ENCODE measurements around the gene SLC25A47.

The SLC25A47 gene

DNA sequence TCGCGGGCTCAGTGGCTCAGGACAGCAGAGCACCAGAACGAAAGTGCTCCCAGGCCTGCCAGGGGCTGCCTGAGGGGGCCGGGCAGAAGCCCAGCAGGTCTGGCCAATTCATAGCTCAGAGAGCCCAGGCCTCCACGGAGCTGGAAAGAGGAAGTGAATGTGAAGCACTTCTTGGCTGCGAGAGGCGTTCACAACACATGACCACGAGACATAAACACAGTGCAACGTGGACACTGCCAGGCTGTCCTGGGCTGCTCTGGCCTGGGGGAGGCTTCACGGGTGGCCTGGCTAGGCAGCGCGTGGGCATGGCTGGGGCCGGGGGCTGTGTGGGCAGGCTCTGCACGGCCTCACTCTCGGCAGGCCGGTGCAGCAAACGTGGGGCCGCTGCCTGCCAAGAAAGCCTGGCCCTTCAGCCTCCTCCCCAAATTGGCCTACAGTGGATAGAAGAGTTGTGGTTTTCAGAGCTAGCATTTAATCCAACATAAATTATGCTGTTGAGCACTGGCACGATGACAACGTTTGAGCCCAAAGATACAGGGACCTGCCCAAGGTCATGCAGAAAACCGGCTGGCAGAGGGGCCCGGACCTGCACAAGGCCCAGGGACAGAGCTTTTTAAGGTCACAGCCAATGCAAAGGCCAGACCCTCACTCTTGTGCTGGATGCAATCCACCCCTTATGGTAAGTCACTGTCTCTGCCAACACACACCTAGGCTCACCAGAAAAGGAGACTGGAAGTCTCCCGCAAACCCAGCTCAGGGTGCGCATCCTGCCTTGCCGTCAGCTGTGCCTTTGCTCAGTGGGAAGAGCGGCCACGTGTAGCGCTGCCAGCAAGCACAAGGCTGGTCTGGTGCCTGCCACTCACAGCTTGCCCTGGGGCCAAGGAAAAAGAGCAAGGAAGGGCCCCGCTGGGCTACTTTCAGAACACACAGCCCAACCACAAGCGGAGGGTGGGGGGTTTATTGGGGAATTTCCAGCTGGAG is 25.5 kb upstream of the SLC25A47 start:
- no peak for TF ChIP-seq EZH2 (IDR thresholded peaks at IDR 0.05; ENCODE audit: borderline replicate concordance, low read length)
- Histone ChIP-seq H3K9me2 (ENCODE audit: low read depth, low read length) (no peaks in the 10 kb centered on the region), H3K4me3 (ENCODE audit: low read depth, low read length, poor library complexity, severe bottlenecking) (no peak overlapping the region), H3K9ac (ENCODE audit: low read length) (no peak overlapping the region; the same call in 1 of the 2 replicates), H4K20me1 (ENCODE audit: insufficient read depth, low read length) (no peaks in the 10 kb centered on the region), H3K27ac (ENCODE audit: low read depth, low read length, poor library complexity, severe bottlenecking) (no peak overlapping the region), H3F3A (ENCODE audit: insufficient read depth, low read length) (no peaks in the 10 kb centered on the region), H3K79me2 (ENCODE audit: insufficient read depth, low read length) (no peaks in the 10 kb centered on the region), H3K36me3 (ENCODE audit: insufficient read depth, low read length) (no peaks in the 10 kb centered on the region), H2AFZ (ENCODE audit: low read length) (no peak overlapping the region), H3K9me3 (ENCODE audit: low read length) (no peaks in the 10 kb centered on the region), H3K4me1 (ENCODE audit: insufficient read depth, low read length, severe bottlenecking) (peaks cover 14% of the 10 kb centered on the region), H3K27me3 (ENCODE audit: insufficient read depth, low read length) (peaks cover 5% of the 10 kb centered on the region; the same call in 1 of the 2 replicates), H3K4me2 (ENCODE audit: low read length) (peak overlapping the region; percentile 28; the same call in 1 of the 2 replicates)

DNA sequence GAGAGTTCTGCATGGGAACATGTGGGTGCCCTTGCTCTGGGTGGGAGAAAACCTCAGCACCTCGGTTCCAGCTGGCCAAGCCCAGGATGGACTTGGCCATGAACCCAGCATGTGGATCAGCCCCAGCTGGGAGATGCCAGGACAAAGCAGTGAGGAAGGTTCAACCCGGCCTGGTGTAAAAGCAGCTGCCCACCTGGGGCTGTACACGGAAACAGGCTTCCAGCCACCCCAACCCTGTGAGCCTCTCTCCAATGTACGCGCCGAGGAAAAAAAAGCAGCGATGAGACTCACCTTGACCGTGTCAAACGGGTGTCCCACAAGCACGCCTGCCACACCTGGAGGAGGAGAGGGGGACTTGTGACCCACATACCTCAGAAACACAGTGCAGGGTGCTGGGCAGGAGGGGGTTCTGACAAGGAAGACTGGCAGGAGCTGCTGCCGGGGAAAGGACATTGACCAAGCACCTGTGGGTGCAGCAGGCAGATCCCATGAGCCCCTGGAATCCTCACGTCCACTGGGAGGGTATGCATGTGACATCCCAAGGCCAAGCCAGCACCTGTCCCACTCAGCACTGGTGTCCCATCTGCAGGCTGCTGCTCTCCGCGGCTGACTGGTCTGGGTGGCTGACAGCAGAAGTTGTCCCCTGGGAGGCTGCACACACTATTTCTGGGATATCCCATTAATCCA is 24.4 kb upstream of the SLC25A47 start:
- Histone ChIP-seq H4K20me1 (ENCODE audit: insufficient read depth, low read length) (no peaks in the 10 kb centered on the region), H2AFZ (ENCODE audit: low read length) (no peak overlapping the region), H3F3A (ENCODE audit: insufficient read depth, low read length) (no peaks in the 10 kb centered on the region), H3K79me2 (ENCODE audit: insufficient read depth, low read length) (no peaks in the 10 kb centered on the region), H3K27ac (ENCODE audit: low read depth, low read length, poor library complexity, severe bottlenecking) (no peak overlapping the region), H3K4me1 (ENCODE audit: insufficient read depth, low read length, severe bottlenecking) (peaks cover 14% of the 10 kb centered on the region), H3K27me3 (ENCODE audit: insufficient read depth, low read length) (peaks cover 5% of the 10 kb centered on the region; the same call in 1 of the 2 replicates), H3K4me3 (ENCODE audit: low read depth, low read length, poor library complexity, severe bottlenecking) (no peak overlapping the region), H3K9me2 (ENCODE audit: low read depth, low read length) (no peaks in the 10 kb centered on the region), H3K4me2 (ENCODE audit: low read length) (no peak overlapping the region), H3K9ac (ENCODE audit: low read length) (no peak overlapping the region), H3K36me3 (ENCODE audit: insufficient read depth, low read length) (no peaks in the 10 kb centered on the region), H3K9me3 (ENCODE audit: low read length) (no peaks in the 10 kb centered on the region)
- TF ChIP-seq, protein P1, sequence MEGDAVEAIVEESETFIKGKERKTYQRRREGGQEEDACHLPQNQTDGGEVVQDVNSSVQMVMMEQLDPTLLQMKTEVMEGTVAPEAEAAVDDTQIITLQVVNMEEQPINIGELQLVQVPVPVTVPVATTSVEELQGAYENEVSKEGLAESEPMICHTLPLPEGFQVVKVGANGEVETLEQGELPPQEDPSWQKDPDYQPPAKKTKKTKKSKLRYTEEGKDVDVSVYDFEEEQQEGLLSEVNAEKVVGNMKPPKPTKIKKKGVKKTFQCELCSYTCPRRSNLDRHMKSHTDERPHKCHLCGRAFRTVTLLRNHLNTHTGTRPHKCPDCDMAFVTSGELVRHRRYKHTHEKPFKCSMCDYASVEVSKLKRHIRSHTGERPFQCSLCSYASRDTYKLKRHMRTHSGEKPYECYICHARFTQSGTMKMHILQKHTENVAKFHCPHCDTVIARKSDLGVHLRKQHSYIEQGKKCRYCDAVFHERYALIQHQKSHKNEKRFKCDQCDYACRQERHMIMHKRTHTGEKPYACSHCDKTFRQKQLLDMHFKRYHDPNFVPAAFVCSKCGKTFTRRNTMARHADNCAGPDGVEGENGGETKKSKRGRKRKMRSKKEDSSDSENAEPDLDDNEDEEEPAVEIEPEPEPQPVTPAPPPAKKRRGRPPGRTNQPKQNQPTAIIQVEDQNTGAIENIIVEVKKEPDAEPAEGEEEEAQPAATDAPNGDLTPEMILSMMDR (IDR thresholded peaks at IDR 0.05; ENCODE audit: low read length), result no peak
- no peak for TF ChIP-seq EZH2 (IDR thresholded peaks at IDR 0.05; ENCODE audit: borderline replicate concordance, low read length)

DNA sequence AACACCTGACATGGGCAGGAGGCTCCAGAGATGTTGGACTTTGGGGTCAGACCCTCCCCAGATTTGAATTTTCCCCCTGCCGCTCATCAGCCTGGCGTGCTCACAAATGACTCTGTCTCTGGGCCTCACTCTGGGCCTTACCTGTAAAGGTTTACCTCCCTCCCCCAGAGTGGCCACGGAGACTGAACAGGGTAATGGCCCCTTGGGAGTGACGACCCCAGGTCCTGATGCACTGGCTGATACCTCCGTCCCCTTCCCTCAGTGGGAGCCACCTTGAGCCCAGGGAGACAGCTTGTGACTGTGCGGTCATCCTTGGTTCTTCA is 23.9 kb upstream of the SLC25A47 start:
- Histone ChIP-seq H3K4me1 (ENCODE audit: insufficient read depth, low read length, severe bottlenecking) (peaks cover 14% of the 10 kb centered on the region), H3K27me3 (ENCODE audit: insufficient read depth, low read length) (peaks cover 5% of the 10 kb centered on the region; the same call in 1 of the 2 replicates), H4K20me1 (ENCODE audit: insufficient read depth, low read length) (no peaks in the 10 kb centered on the region), H3K9me2 (ENCODE audit: low read depth, low read length) (no peaks in the 10 kb centered on the region), H2AFZ (ENCODE audit: low read length) (no peak overlapping the region), H3K4me3 (ENCODE audit: low read depth, low read length, poor library complexity, severe bottlenecking) (no peak overlapping the region), H3K36me3 (ENCODE audit: insufficient read depth, low read length) (no peaks in the 10 kb centered on the region), H3K79me2 (ENCODE audit: insufficient read depth, low read length) (no peaks in the 10 kb centered on the region), H3K27ac (ENCODE audit: low read depth, low read length, poor library complexity, severe bottlenecking) (no peak overlapping the region), H3K9me3 (ENCODE audit: low read length) (no peaks in the 10 kb centered on the region), H3K9ac (ENCODE audit: low read length) (no peak overlapping the region), H3K4me2 (ENCODE audit: low read length) (no peak overlapping the region), H3F3A (ENCODE audit: insufficient read depth, low read length) (no peaks in the 10 kb centered on the region)
- TF ChIP-seq, protein P1 (IDR thresholded peaks at IDR 0.05; ENCODE audit: low read length), result no peak
- TF ChIP-seq EZH2 (IDR thresholded peaks at IDR 0.05; ENCODE audit: borderline replicate concordance, low read length), result no peak
